Stimulated activated naive CD4-positive, alpha-beta T cell (primary cell): ENCODE results near the gene SETD1A.
A peak's percentile ranks its signal among the peaks of the same experiment; 100 is the strongest.

ENCODE experiments used
- DNase-seq, 6 experiments: peaks; one replicate each; lab custom pipeline; 2025; lab: John Stamatoyannopoulos, UW

Gene SETD1A

DNA sequence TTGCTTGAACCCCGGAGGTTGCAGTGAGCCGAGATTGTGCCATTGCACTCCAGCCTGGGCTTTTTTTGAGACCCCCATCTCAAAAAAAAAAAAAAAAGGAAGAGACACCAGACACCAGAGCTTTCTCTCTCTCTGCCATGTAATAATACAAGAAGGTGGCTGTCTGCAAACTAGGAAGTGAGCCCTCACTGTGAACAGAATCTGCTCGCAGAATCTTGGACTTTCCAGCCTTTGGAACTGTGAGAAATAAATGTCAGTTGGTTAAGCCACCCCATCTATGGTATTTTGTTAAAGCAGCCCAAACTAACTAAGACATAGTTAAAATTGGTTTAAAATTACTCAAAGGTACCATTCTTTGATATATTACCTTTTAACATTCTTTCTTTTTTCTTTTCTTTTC is 63.0 kb downstream of the SETD1A start:
- no peak for DNase-seq

DNA sequence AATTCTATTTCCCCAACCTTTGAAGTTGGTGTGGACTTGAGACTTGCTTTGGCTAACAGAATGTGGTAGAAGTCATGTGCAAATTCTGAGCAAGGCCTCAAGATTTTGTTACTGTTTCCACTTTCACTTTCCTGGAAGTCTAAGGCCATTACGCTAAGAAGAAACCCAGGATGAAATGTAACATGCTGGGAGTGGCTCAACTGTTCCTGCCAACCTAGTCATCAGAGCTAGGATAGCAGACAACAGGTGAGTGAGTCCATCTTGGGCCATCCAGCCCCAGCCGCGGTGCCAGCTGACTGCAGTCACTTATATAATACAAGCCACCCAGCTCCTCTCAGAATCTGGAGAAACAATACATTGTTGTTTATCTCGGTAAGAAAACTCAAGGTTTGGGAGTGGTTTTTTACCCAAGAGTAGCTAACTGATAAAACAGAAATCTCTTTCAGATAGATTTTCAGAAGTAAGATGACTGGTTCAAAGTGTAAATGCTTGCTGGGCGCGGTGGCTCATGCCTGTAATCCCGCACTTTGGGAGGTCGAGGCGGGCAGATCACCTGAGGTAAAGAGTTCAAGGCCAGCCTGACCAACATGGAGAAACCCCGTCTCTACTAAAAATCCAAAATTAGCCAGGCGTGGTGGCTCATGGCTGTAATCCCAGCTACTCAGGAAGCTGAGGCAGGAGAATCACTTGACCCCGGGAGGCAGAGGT is 65.1 kb downstream of the SETD1A start:
- DNase-seq, result no peak

- DNase-seq, result no peak
Observed at GRCh38 chr16:31023252-31023602, 65.7 kb downstream of the SETD1A start.

DNA sequence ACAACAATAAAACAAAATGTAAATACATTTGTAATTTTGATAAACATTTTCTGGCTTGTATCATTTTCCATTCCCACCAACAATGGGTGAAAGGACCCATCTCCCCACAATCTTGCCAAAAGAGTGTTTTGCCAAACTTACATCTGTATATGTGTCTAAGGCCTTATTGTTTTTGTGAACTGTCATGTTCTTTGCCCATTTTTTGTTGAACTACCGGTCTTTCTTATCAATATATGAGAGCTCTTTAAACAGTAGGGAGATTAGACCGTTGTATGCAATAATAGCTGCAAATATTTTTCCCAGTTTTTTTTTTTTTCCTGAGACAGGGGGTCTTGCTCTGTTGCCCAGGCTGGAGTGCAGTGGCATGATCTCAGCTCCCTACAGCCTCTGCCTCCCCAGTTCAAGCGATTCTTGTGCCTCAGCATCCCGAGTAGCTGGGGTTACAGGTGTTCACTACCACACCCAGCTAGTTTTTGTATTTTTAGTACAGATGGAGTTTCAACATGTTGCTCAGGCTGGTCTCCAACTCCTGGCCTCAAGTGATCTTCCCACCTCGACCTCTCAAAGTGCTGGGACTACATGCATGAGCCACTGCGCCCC is 66.2 kb downstream of the SETD1A start:
- no peak for DNase-seq

DNA sequence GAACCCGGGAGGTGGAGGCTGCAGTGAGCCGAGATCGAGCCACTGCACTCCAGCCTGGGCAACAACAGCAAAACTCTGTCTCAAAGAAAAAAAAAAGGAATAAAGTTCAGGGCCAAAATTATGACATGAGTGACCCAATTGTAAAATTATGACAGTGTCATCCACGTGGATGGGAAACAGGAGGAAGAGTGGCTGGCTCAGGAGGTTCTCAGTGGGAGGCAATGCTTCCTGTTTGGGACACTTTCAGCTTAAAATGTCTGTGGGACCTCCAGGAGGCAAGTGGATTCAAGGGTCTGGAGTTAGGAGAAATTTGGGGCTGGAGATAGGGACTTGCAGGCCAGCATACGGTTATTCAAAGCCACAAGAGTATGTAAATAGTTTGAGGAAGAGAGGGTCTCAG is 67.8 kb downstream of the SETD1A start:
- DNase-seq, result no peak

DNA sequence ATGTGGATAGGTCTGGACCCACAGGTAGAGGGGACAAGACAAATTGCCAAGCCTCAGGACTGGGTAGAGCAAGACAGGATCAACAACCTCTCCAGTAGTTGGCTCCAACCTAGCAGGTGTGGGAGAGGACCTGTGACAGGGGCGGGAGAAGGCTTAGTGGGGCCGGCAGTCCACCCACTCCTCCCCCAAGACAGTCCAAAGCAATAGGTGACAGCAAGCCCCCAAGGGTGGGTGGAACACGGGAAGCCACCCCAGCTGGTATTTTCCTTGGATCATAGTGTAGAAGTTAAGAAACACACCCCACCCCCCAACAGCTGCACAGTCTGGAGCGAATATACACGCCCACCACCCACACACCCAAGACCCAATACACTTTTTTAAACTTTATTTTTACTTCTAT is 71.7 kb downstream of the SETD1A start:
- no peak for DNase-seq

DNA sequence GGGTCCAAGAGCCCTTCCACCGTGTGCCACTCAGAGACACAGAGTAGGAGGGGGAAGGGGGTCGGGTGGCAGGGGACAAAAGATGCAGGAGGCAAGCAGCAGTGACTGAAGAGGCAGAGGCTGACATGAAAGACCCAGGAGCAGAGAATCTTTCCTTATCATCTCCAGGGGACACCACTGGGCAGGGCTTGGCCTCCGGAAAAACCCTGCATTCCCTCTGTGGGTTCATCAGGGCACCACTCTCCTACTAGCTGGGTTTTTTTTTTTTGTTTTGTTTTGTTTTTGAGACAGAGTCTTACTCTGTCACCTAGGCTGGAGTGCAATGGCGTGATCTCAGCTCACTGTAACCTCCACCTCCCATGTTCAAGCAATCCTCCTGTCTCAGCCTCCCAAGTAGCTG is 73.7 kb downstream of the SETD1A start:
- no peak for DNase-seq

GRCh38 chr16:31032736-31033708 is 75.5 kb downstream of the SETD1A start, which contains the start of gene STX4:
Gene STX4 (plus strand): TSS chr16:31033558. CDS start chr16:31033806, 248 bp downstream.
- DNase-seq, result peak; percentile 94 to 100 (median 96)

DNA sequence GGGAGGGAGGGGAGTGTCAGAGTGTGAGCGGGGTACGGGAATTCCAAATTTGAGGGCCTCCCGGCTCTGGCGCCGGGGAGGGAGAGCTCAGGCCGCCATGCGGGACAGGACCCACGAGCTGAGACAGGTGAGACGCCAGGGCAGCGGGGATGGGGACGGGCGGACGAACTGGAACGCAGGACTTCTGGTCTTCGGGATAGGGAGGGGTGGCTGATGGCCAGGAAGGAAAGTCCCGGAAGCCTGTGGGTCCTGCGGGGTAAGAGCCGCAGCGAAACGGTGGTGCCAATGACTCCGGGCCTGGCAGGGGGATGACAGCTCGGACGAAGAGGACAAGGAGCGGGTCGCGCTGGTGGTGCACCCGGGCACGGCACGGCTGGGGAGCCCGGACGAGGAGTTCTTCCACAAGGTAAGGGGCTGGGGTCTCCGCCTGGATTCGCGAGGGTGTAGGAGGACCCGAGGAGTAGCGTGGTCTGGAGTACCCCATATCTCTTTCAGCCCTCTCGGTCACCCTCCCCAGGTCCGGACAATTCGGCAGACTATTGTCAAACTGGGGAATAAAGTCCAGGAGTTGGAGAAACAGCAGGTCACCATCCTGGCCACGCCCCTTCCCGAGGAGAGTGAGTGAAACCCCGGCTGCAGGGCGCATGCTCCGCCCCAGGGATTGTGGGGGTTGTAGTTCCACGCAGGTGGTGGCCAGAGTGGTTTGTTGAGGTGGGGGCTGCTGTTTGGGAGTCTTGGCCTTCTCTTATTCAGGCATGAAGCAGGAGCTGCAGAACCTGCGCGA is 76.3 kb downstream of the SETD1A start:
- DNase-seq, result peak; percentile 71 to 85 (median 81)
